Caco-2 (cell line): ENCODE data around the gene TMUB2. TPM values are rescaled to one million over a fixed set of nuclear protein-coding genes. Genes with fewer than 3 reads are reported as not detected.

ENCODE experiments used
- BruUV-seq: library from RNA; stranded (reverse); fragments of 400-500 nt; replicated peaks from 2 replicates; lab custom pipeline; 2021; lab: Mats Ljungman, UMichigan
- CTCF ChIA-PET: fragments of 300-600 bp; sonication (Branson Sonifier 250); formaldehyde crosslinking; loops from one replicate; lab custom pipeline; 2022; ENCODE audit warnings: antibody characterized with exemption; lab: Charles Lee
- POLR2A ChIA-PET: fragments of 300-600 bp; sonication (Branson Sonifier 250); formaldehyde crosslinking; loops from one replicate; lab custom pipeline; 2022; ENCODE audit warnings: antibody characterized with exemption; lab: Charles Lee
- DNase-seq, 2 experiments: peaks; one replicate each; pipeline versions ENCODE4 v3.0.0 to v3.0.0-alpha.2; 2020 to 2022
- H3K27me3 ChIP-seq: replicated peaks from 2 replicates; pipeline ENCODE4 v1.6.0; 2011; ENCODE audit warnings: low read length; ENCODE audit not compliant: control insufficient read depth, insufficient read depth
- H3K36me3 ChIP-seq: 2 replicates; pipeline ENCODE4 v1.5.1; 2011; ENCODE audit warnings: low read length; ENCODE audit not compliant: control insufficient read depth, insufficient read depth
- H3K4me1 ChIP-seq: fragments of 250-450 bp; sonication (Bioruptor Pico); 2 replicates; pipeline ENCODE4 v1.5.1; 2020; ENCODE audit warnings: mild to moderate bottlenecking
- H3K4me3 ChIP-seq: 2 replicates; pipeline ENCODE4 v1.5.1; 2011; ENCODE audit warnings: low read depth, mild to moderate bottlenecking, control low read depth, low read length
- H3K9me3 ChIP-seq: fragments of 250-450 bp; sonication (Bioruptor Pico); 2 replicates; pipeline ENCODE4 v1.5.1; 2020; ENCODE audit warnings: mild to moderate bottlenecking, moderate library complexity
- H3K27ac Mint-ChIP-seq: one replicate; pipeline ENCODE4 v1.8.0; 2022; ENCODE audit warnings: mixed read lengths; ENCODE audit not compliant: unreplicated experiment
- H3K27me3 Mint-ChIP-seq: one replicate; pipeline ENCODE4 v1.8.0; 2022; ENCODE audit warnings: mixed read lengths; ENCODE audit not compliant: insufficient read depth, unreplicated experiment
- H3K36me3 Mint-ChIP-seq: one replicate; pipeline ENCODE4 v1.8.0; 2022; ENCODE audit warnings: mild to moderate bottlenecking, mixed read lengths; ENCODE audit not compliant: insufficient read depth, unreplicated experiment
- H3K4me1 Mint-ChIP-seq: one replicate; pipeline ENCODE4 v1.8.0; 2022; ENCODE audit warnings: low read depth, mixed read lengths; ENCODE audit not compliant: unreplicated experiment
- H3K4me3 Mint-ChIP-seq: one replicate; pipeline ENCODE4 v1.8.0; 2022; ENCODE audit warnings: mild to moderate bottlenecking, moderate library complexity, mixed read lengths; ENCODE audit not compliant: unreplicated experiment
- H3K9me3 Mint-ChIP-seq: one replicate; pipeline ENCODE4 v1.8.0; 2022; ENCODE audit warnings: mixed read lengths; ENCODE audit not compliant: unreplicated experiment
- intact Hi-C: fragments of 100-400 bp; cut with micrococcal nuclease; formaldehyde crosslinking; loops from one replicate; pipeline ENCODE4 v1.10.0; 2022; ENCODE audit not compliant: unreplicated experiment
- total RNA-seq: library from RNA; stranded (reverse); gene quantifications from 2 replicates; pipeline ENCODE4 v1.2.3, GENCODE V29; 2022
- TF ChIP-seq, protein P1 (sequence below), 2 experiments: fragments of 200-600 bp in 1 of 2; IDR thresholded peaks; 1 replicate in 1 of 2; 2 replicates in 1 of 2; pipeline versions ENCODE4 v1.5.1 to v1.8.0; 2011 to 2022; ENCODE audit warnings: antibody characterized with exemption in 1 of 2, control low read depth in 1 of 2, inconsistent platforms in 1 of 2, low read depth in 1 of 2, low read length in 1 of 2, mild to moderate bottlenecking in 1 of 2, moderate library complexity in 1 of 2; ENCODE audit not compliant: insufficient read depth in 1 of 2, severe bottlenecking in 1 of 2, unreplicated experiment in 1 of 2

Gene TMUB2
- total RNA-seq, 1 experiment from 2014 or later: 28.4 TPM

DNA sequence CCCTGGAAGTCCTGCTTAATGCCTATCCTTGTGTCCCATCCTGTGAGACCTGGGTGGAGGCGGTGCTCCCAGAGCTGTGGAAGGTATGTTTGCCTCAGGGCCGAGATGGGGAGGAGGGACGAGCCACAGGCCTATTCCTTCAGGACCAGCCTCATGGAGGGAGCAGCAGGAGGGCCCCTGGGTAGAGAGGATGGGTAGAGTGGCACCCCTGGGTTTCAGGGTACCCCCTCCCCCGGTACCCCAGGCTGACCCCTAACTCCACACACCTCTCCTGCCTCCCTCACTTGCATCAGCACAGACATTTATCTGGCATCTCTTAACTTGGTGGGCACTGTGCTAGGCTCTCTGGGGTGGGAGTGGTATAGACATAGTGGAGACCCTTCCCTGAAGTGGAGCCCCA, 9.1 kb upstream of the TMUB2 start:
- no peak for DNase-seq
- H3K4me3 Mint-ChIP-seq: no peak overlapping the region
- ChIA-PET POLR2A (no interaction called here), CTCF (no interaction called here)
- Histone ChIP-seq H3K27me3 (no peaks in the 10 kb centered on the region), H3K9me3 (no peaks in the 10 kb centered on the region), H3K4me1 (no peaks in the 10 kb centered on the region), H3K36me3 (peaks cover 1% of the 10 kb centered on the region; the same call in 1 of the 2 replicates), H3K4me3 (no peak overlapping the region)
- intact Hi-C loops: no loop called here
- TF ChIP-seq, protein P1, sequence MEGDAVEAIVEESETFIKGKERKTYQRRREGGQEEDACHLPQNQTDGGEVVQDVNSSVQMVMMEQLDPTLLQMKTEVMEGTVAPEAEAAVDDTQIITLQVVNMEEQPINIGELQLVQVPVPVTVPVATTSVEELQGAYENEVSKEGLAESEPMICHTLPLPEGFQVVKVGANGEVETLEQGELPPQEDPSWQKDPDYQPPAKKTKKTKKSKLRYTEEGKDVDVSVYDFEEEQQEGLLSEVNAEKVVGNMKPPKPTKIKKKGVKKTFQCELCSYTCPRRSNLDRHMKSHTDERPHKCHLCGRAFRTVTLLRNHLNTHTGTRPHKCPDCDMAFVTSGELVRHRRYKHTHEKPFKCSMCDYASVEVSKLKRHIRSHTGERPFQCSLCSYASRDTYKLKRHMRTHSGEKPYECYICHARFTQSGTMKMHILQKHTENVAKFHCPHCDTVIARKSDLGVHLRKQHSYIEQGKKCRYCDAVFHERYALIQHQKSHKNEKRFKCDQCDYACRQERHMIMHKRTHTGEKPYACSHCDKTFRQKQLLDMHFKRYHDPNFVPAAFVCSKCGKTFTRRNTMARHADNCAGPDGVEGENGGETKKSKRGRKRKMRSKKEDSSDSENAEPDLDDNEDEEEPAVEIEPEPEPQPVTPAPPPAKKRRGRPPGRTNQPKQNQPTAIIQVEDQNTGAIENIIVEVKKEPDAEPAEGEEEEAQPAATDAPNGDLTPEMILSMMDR (IDR thresholded peaks at IDR 0.05; ENCODE audit: insufficient read depth in 1 of 2, low read depth in 1 of 2, low read length in 1 of 2, severe bottlenecking in 1 of 2, unreplicated experiment in 1 of 2): no peak
- no peaks in the 10 kb centered on the region for H3K27me3 Mint-ChIP-seq
- H3K27ac Mint-ChIP-seq: no peak overlapping the region
- BruUV-seq: no TSS peak
- H3K36me3 Mint-ChIP-seq: peaks cover 39% of the 10 kb centered on the region
- H3K9me3 Mint-ChIP-seq: no peaks in the 10 kb centered on the region
- H3K4me1 Mint-ChIP-seq: no peaks in the 10 kb centered on the region

DNA sequence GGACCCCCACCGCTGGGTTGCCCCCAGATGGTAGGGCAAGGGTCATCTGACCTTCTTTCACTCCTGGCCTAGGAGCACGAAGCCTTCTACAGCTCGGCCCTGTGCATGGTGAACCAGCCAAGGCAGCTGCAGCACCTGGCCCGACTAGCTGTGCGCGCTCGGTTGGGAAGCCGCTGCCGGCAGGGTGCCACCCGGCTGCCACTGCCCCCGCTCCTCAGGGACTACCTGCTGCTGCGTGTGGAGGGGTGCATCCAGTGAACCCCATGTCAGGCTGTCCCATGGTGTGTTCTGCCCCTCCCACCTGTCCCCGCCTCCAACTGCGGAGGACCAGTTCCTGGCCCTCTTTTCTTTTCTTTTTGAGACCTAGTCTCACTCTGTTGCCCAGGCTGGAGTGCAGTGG, 8.6 kb upstream of the TMUB2 start:
- Mint-ChIP-seq H3K36me3 (peaks cover 43% of the 10 kb centered on the region), H3K9me3 (no peaks in the 10 kb centered on the region), H3K27me3 (no peaks in the 10 kb centered on the region), H3K27ac (no peak overlapping the region), H3K4me3 (no peak overlapping the region), H3K4me1 (no peaks in the 10 kb centered on the region)
- POLR2A ChIA-PET: no interaction called here
- DNase-seq: no peak
- H3K4me1 ChIP-seq: no peaks in the 10 kb centered on the region
- TF ChIP-seq, protein P1 (IDR thresholded peaks at IDR 0.05; ENCODE audit: insufficient read depth in 1 of 2, low read depth in 1 of 2, low read length in 1 of 2, severe bottlenecking in 1 of 2, unreplicated experiment in 1 of 2): no peak
- BruUV-seq: no TSS peak
- CTCF ChIA-PET: no interaction called here
- no peak overlapping the region for H3K4me3 ChIP-seq
- intact Hi-C loops: no loop called here
- H3K27me3 ChIP-seq: no peaks in the 10 kb centered on the region
- peaks cover 1% of the 10 kb centered on the region; the same call in 1 of the 2 replicates for H3K36me3 ChIP-seq
- H3K9me3 ChIP-seq: no peaks in the 10 kb centered on the region

DNA sequence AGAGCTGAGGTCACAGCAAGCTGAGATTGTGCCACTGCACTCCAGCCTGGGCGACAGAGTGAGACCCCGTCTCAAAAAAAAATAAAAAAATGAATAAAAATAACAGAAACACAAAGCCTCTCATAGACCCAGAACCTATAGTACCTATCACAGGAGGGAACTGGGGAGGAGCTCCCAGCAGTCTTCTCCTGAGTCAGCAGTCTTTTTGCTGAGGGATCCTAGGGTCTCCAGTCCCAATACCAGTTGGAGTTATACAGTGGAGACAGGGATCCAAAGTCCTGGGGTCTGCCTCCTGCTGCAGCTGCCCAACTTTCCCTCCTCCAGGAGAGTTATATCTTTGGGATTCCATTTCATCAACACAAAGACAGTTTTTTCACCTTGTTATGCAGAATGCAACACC, 3.7 kb upstream of the TMUB2 start:
- no peaks in the 10 kb centered on the region for H3K9me3 Mint-ChIP-seq
- peaks cover 9% of the 10 kb centered on the region; the same call in 1 of the 2 replicates for H3K4me1 ChIP-seq
- TF ChIP-seq, protein P1 (IDR thresholded peaks at IDR 0.05; ENCODE audit: insufficient read depth in 1 of 2, low read depth in 1 of 2, low read length in 1 of 2, severe bottlenecking in 1 of 2, unreplicated experiment in 1 of 2): no peak
- intact Hi-C loops: no loop called here
- no peaks in the 10 kb centered on the region for H3K27me3 Mint-ChIP-seq
- POLR2A ChIA-PET: no interaction called here
- BruUV-seq: no TSS peak
- H3K27me3 ChIP-seq: no peaks in the 10 kb centered on the region
- H3K36me3 ChIP-seq: peaks cover 1% of the 10 kb centered on the region; the same call in 1 of the 2 replicates
- peaks cover 65% of the 10 kb centered on the region for H3K36me3 Mint-ChIP-seq
- H3K4me3 Mint-ChIP-seq: no peak overlapping the region
- no peak overlapping the region for H3K4me3 ChIP-seq
- CTCF ChIA-PET: no interaction called here
- no peak overlapping the region for H3K27ac Mint-ChIP-seq
- no peaks in the 10 kb centered on the region for H3K9me3 ChIP-seq
- H3K4me1 Mint-ChIP-seq: peaks cover 5% of the 10 kb centered on the region
- DNase-seq: no peak
